Measurements from ENCODE around the gene HECW1. TPM values are rescaled to one million over a fixed set of nuclear protein-coding genes. Genes with fewer than 3 reads are reported as not detected.

Gene HECW1
- total and polyA plus RNA-seq, 2 donors (not counting 1 experiment from before 2014, with no cell fraction given), result not detected

GRCh38 chr7:43137811-43138210, 25.4 kb downstream of the HECW1 start:
- intact Hi-C loops (cut with micrococcal nuclease), result no loop called here
- CTCF ChIA-PET, result no interaction called here
- no peaks in the 10 kb centered on the region for H3K9me3 ChIP-seq (ENCODE audit: control extremely low read depth in 1 of 3, control insufficient read depth in 2 of 3, insufficient read depth in 1 of 3, low read length in 2 of 3)
- Mint-ChIP-seq H3K27ac (no peak overlapping the region), H3K4me3 (no peak overlapping the region), H3K4me1 (no peaks in the 10 kb centered on the region), H3K9me3 (ENCODE audit: insufficient read depth) (no peaks in the 10 kb centered on the region), H3K27me3 (peaks cover 20% of the 10 kb centered on the region)
- POLR2A ChIA-PET, result no interaction called here
- H4K20me1 ChIP-seq (ENCODE audit: control insufficient read depth, insufficient read depth, low read length, poor library complexity, severe bottlenecking), result no peaks in the 10 kb centered on the region
- no peak for ATAC-seq (ENCODE audit: low read depth)
- peaks cover 0 to 3% (median 0%) of the 10 kb centered on the region in 4 experiments for H3K27me3 ChIP-seq (replicated peaks in 1 of 4; ENCODE audit: control extremely low read depth in 1 of 4, control insufficient read depth in 3 of 4, insufficient read depth in 4 of 4, low read length in 3 of 4)
- no peak for DNase-seq
- H3K9ac ChIP-seq (ENCODE audit: low read length), result no peak overlapping the region
- TF ChIP-seq EZH2 (IDR thresholded peaks at IDR 0.05; ENCODE audit: borderline replicate concordance, insufficient read depth, low read depth, low read length, poor library complexity, severe bottlenecking) (no peak), CTCF (IDR thresholded peaks at IDR 0.05) (no peak)
- H3K4me2 ChIP-seq (replicated peaks; ENCODE audit: low read depth, low read length, poor library complexity, severe bottlenecking), result no peak overlapping the region
- 71% methylated on average over 1 of the region's 3 CpGs for WGBS (ENCODE audit: insufficient coverage)
- H3K4me1 ChIP-seq (ENCODE audit: control insufficient read depth in 2 of 2, insufficient read depth in 2 of 2, low read length in 2 of 2), result no peaks in the 10 kb centered on the region
- no peaks in the 10 kb centered on the region for H3K79me2 ChIP-seq (ENCODE audit: control insufficient read depth, insufficient read depth, low read length)
- H2AFZ ChIP-seq (ENCODE audit: insufficient read depth, low read depth, low read length, poor library complexity, severe bottlenecking), result no peak overlapping the region
- no peak overlapping the region for H3K4me3 ChIP-seq (ENCODE audit: control extremely low read depth in 1 of 5, extremely low read depth in 1 of 5, insufficient read depth in 1 of 5, low read depth in 2 of 5, low read length in 4 of 5)
- no peaks in the 10 kb centered on the region for H3K36me3 ChIP-seq (replicated peaks in 1 of 2; ENCODE audit: control extremely low read depth in 1 of 2, control insufficient read depth in 1 of 2, extremely low read depth in 1 of 2, insufficient read depth in 2 of 2, low read length in 1 of 2)
- H3K27ac ChIP-seq (ENCODE audit: low read length in 2 of 2), result no peak overlapping the region

GRCh38 chr7:43138710-43139109, 26.3 kb downstream of the HECW1 start:
- H3K9ac ChIP-seq (ENCODE audit: low read length), result no peak overlapping the region
- no peak overlapping the region for H3K4me2 ChIP-seq (replicated peaks; ENCODE audit: low read depth, low read length, poor library complexity, severe bottlenecking)
- H3K4me3 Mint-ChIP-seq, result no peak overlapping the region
- no peak overlapping the region for H2AFZ ChIP-seq (ENCODE audit: insufficient read depth, low read depth, low read length, poor library complexity, severe bottlenecking)
- ChIA-PET POLR2A (no interaction called here), CTCF (no interaction called here)
- H3K9me3 ChIP-seq (ENCODE audit: control extremely low read depth in 1 of 3, control insufficient read depth in 2 of 3, insufficient read depth in 1 of 3, low read length in 2 of 3), result no peaks in the 10 kb centered on the region
- intact Hi-C loops (cut with micrococcal nuclease), result no loop called here
- no peaks in the 10 kb centered on the region for H3K36me3 ChIP-seq (replicated peaks in 1 of 2; ENCODE audit: control extremely low read depth in 1 of 2, control insufficient read depth in 1 of 2, extremely low read depth in 1 of 2, insufficient read depth in 2 of 2, low read length in 1 of 2)
- peaks cover 20% of the 10 kb centered on the region for H3K27me3 Mint-ChIP-seq
- no peak overlapping the region for H3K4me3 ChIP-seq (ENCODE audit: control extremely low read depth in 1 of 5, extremely low read depth in 1 of 5, insufficient read depth in 1 of 5, low read depth in 2 of 5, low read length in 4 of 5)
- H4K20me1 ChIP-seq (ENCODE audit: control insufficient read depth, insufficient read depth, low read length, poor library complexity, severe bottlenecking), result no peaks in the 10 kb centered on the region
- no peaks in the 10 kb centered on the region for H3K4me1 Mint-ChIP-seq
- DNase-seq (no peak), ATAC-seq (ENCODE audit: low read depth) (no peak)
- no peaks in the 10 kb centered on the region for H3K9me3 Mint-ChIP-seq (ENCODE audit: insufficient read depth)
- H3K27me3 ChIP-seq (replicated peaks in 1 of 4; ENCODE audit: control extremely low read depth in 1 of 4, control insufficient read depth in 3 of 4, insufficient read depth in 4 of 4, low read length in 3 of 4), result peaks cover 0 to 3% (median 0%) of the 10 kb centered on the region in 4 experiments
- WGBS (ENCODE audit: insufficient coverage), result 88% methylated on average over 1 of the region's 4 CpGs
- H3K27ac ChIP-seq (ENCODE audit: low read length in 2 of 2), result no peak overlapping the region
- H3K27ac Mint-ChIP-seq, result no peak overlapping the region
- TF ChIP-seq CTCF (IDR thresholded peaks at IDR 0.05), result no peak
- no peak for TF ChIP-seq EZH2 (IDR thresholded peaks at IDR 0.05; ENCODE audit: borderline replicate concordance, insufficient read depth, low read depth, low read length, poor library complexity, severe bottlenecking)
- H3K4me1 ChIP-seq (ENCODE audit: control insufficient read depth in 2 of 2, insufficient read depth in 2 of 2, low read length in 2 of 2), result no peaks in the 10 kb centered on the region
- no peaks in the 10 kb centered on the region for H3K79me2 ChIP-seq (ENCODE audit: control insufficient read depth, insufficient read depth, low read length)

All from B cell (primary cell).